ENCODE data around the gene PNPLA7.
"Not testable (repeated sequence)": the region's sequence is repeated elsewhere in the genome, so short reads cannot be mapped to it uniquely, and the experiment has no call there.

PNPLA7 gene

GRCh38 chr9:137575364-137575715 lies 25.1 kb upstream of the PNPLA7 start:
- no peak for DNase-seq (ENCODE audit: extremely low read depth, low read depth)
- no peak for TF ChIP-seq CTCF (IDR thresholded peaks at IDR 0.05; ENCODE audit: low read depth, low read length)

GRCh38 chr9:137574192-137574591 lies 24.0 kb upstream of the PNPLA7 start:
- no peak for TF ChIP-seq CTCF (IDR thresholded peaks at IDR 0.05; ENCODE audit: low read depth, low read length)
- DNase-seq (ENCODE audit: extremely low read depth, low read depth) = no peak

GRCh38 chr9:137570566-137570965 lies 20.4 kb upstream of the PNPLA7 start:
- no peak for DNase-seq (ENCODE audit: extremely low read depth, low read depth)
- no peak for TF ChIP-seq CTCF (IDR thresholded peaks at IDR 0.05; ENCODE audit: low read depth, low read length)

GRCh38 chr9:137569609-137570203 lies 19.5 kb upstream of the PNPLA7 start:
- TF ChIP-seq CTCF (IDR thresholded peaks at IDR 0.05; ENCODE audit: low read depth, low read length) = no peak
- DNase-seq (ENCODE audit: extremely low read depth, low read depth) = no peak

- not testable (repeated sequence) for DNase-seq (ENCODE audit: extremely low read depth, low read depth)
Measured at GRCh38 chr9:137568445-137568844, 18.2 kb upstream of the PNPLA7 start.

GRCh38 chr9:137564817-137565411 lies 14.7 kb upstream of the PNPLA7 start:
- no peak for TF ChIP-seq CTCF (IDR thresholded peaks at IDR 0.05; ENCODE audit: low read depth, low read length)
- DNase-seq (ENCODE audit: extremely low read depth, low read depth) = no peak

GRCh38 chr9:137564134-137564533 lies 13.9 kb upstream of the PNPLA7 start:
- no peak for TF ChIP-seq CTCF (IDR thresholded peaks at IDR 0.05; ENCODE audit: low read depth, low read length)
- DNase-seq (ENCODE audit: extremely low read depth, low read depth) = no peak

GRCh38 chr9:137558127-137558526 lies 7.9 kb upstream of the PNPLA7 start:
- no peak for DNase-seq (ENCODE audit: extremely low read depth, low read depth)
- TF ChIP-seq CTCF (IDR thresholded peaks at IDR 0.05; ENCODE audit: low read depth, low read length) = no peak

Measured in AG09319 (cell line).